Smooth muscle cell (in vitro differentiated cells): ENCODE measurements around the gene ZFP42. TPM values are rescaled to one million over a fixed set of nuclear protein-coding genes. Genes with fewer than 3 reads are reported as not detected.
"Not testable (repeated sequence)": the region's sequence is repeated elsewhere in the genome, so short reads cannot be mapped to it uniquely, and the experiment has no call there.

Source experiments
- DNase-seq: peaks from one replicate; lab custom pipeline; 2025; ENCODE audit not compliant: unreplicated experiment; lab: John Stamatoyannopoulos, UW
- H2AFZ ChIP-seq: fragments of 200-600 bp; sonication (generic); 2 replicates; pipeline ENCODE4 v1.6.0; 2016; ENCODE audit warnings: antibody characterized with exemption, low read depth, mild to moderate bottlenecking
- H3F3A ChIP-seq: fragments of 200-600 bp; sonication (generic); 2 replicates; pipeline ENCODE4 v1.6.0; 2017; ENCODE audit warnings: antibody characterized with exemption, low read depth
- H3K27ac ChIP-seq: fragments of 200-600 bp; sonication (generic); 2 replicates; pipeline ENCODE4 v1.5.1; 2016; ENCODE audit warnings: low read depth, mild to moderate bottlenecking
- H3K27me3 ChIP-seq: fragments of 200-600 bp; sonication (generic); 2 replicates; pipeline ENCODE4 v1.6.1; 2016; ENCODE audit warnings: low read depth, mild to moderate bottlenecking
- H3K36me3 ChIP-seq: fragments of 200-600 bp; sonication (generic); 2 replicates; pipeline ENCODE4 v1.5.1; 2016; ENCODE audit warnings: low read depth
- H3K4me1 ChIP-seq: fragments of 200-600 bp; sonication (generic); 2 replicates; pipeline ENCODE4 v1.5.1; 2016; ENCODE audit warnings: low read depth
- H3K4me2 ChIP-seq: fragments of 200-600 bp; sonication (generic); 2 replicates; pipeline ENCODE4 v1.6.0; 2016; ENCODE audit warnings: mild to moderate bottlenecking
- H3K4me3 ChIP-seq: fragments of 200-600 bp; sonication (generic); 2 replicates; pipeline ENCODE4 v1.5.1; 2016; ENCODE audit warnings: mild to moderate bottlenecking
- H3K79me2 ChIP-seq: fragments of 200-600 bp; sonication (generic); 2 replicates; pipeline ENCODE4 v1.6.0; 2016; ENCODE audit warnings: low read depth, mild to moderate bottlenecking
- H3K9ac ChIP-seq: fragments of 200-600 bp; sonication (generic); 2 replicates; pipeline ENCODE4 v1.6.0; 2016; ENCODE audit warnings: low read depth
- H3K9me3 ChIP-seq: fragments of 200-600 bp; sonication (generic); replicated peaks from 2 replicates; pipeline ENCODE4 v1.5.1; 2016; ENCODE audit warnings: low read depth
- H4K20me1 ChIP-seq: fragments of 200-600 bp; sonication (generic); 2 replicates; pipeline ENCODE4 v1.6.0; 2016; ENCODE audit warnings: low read depth
- CTCF ChIP-seq: fragments of 200-600 bp; sonication (generic); IDR thresholded peaks from 2 replicates; pipeline ENCODE4 v1.5.1; 2017; ENCODE audit warnings: borderline replicate concordance, mild to moderate bottlenecking, antibody characterized with exemption; ENCODE audit not compliant: insufficient read depth, poor library complexity, severe bottlenecking
- WGBS: methylation state at CpG from one replicate; pipeline ENCODE4 v1.1.7; 2016; ENCODE audit warnings: low lambda C conversion rate; 5-methylcytosine and 5-hydroxymethylcytosine counted together
- polyA plus RNA-seq: library from polyadenylated mRNA; unstranded; fragments of >200 nt; fragmentation: Nextera tagmentation; extraction: Ambion mirVana; gene quantifications from 2 replicates; pipeline ENCODE4 v1.2.1, GENCODE V29; 2016
- total RNA-seq: library from RNA; depleted of rRNA; stranded (reverse); fragments of >200 nt; gene quantifications from 2 replicates; pipeline ENCODE4 v1.2.3, GENCODE V29; 2014

The ZFP42 gene
- total and polyA plus RNA-seq, 2 experiments from 2014 or later, result 15.7 to 30.4 TPM

- Histone ChIP-seq H3K27me3 (peaks cover 8% of the 10 kb centered on the region), H3K79me2 (no peaks in the 10 kb centered on the region), H3K9me3 (no peaks in the 10 kb centered on the region), H3K36me3 (no peaks in the 10 kb centered on the region), H3F3A (no peaks in the 10 kb centered on the region), H3K27ac (no peak overlapping the region), H3K4me1 (peaks cover 7% of the 10 kb centered on the region), H3K9ac (no peak overlapping the region), H4K20me1 (no peaks in the 10 kb centered on the region), H3K4me2 (no peak overlapping the region), H2AFZ (no peak overlapping the region), H3K4me3 (no peak overlapping the region)
- TF ChIP-seq CTCF, result no peak
- no peak for DNase-seq
- 76% methylated on average over 12 of the region's 12 CpGs for WGBS
Observed at GRCh38 chr4:188037003-188037713, 41.6 kb downstream of the ZFP42 start.

DNA sequence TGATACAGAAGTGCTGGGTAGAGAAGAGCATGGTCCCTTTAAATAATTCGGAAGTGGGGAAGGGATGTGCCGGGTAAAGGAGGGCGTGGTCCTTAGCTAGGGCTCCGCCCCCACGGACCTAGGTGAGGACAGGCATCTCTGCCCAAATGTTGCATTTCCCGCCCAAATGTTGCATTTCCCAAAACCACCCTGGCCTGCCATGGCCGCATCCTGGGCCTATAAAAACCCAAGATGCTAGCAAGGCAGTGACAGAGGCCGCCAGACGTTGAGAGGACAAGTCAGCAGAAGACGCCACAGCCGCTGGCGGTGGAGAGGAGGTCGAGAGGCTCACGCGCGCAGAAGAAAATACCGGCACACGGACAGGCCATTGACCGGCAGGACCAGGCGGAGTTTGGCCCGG lies 46.1 kb downstream of the ZFP42 start:
- Histone ChIP-seq H3K27me3 (no peaks in the 10 kb centered on the region), H3K9ac (no peak overlapping the region), H3K9me3 (no peaks in the 10 kb centered on the region), H4K20me1 (no peaks in the 10 kb centered on the region), H3K79me2 (no peaks in the 10 kb centered on the region), H3K4me1 (no peaks in the 10 kb centered on the region), H3F3A (no peaks in the 10 kb centered on the region), H3K36me3 (no peaks in the 10 kb centered on the region), H2AFZ (no peak overlapping the region), H3K4me3 (no peak overlapping the region), H3K27ac (no peak overlapping the region), H3K4me2 (no peak overlapping the region)
- DNase-seq, result no peak
- TF ChIP-seq CTCF, result no peak
- WGBS, result 95% methylated on average over 21 of the region's 21 CpGs

- no peak overlapping the region for H3K4me2 ChIP-seq
- no peaks in the 10 kb centered on the region for H3F3A ChIP-seq
- H3K4me1 ChIP-seq, result no peaks in the 10 kb centered on the region
- H3K9me3 ChIP-seq, result no peaks in the 10 kb centered on the region
- no peak overlapping the region for H3K27ac ChIP-seq
- no peaks in the 10 kb centered on the region for H3K27me3 ChIP-seq
- H3K79me2 ChIP-seq, result no peaks in the 10 kb centered on the region
- no peaks in the 10 kb centered on the region for H4K20me1 ChIP-seq
- WGBS, result 93% methylated on average over 15 of the region's 15 CpGs
- no peak overlapping the region for H3K4me3 ChIP-seq
- TF ChIP-seq CTCF, result no peak
- no peak overlapping the region for H2AFZ ChIP-seq
- no peaks in the 10 kb centered on the region for H3K36me3 ChIP-seq
- no peak overlapping the region for H3K9ac ChIP-seq
- DNase-seq, result no peak
Observed at GRCh38 chr4:188042191-188042590, 46.6 kb downstream of the ZFP42 start.

- no peak overlapping the region for H3K27ac ChIP-seq
- TF ChIP-seq CTCF, result no peak
- H3K79me2 ChIP-seq, result no peaks in the 10 kb centered on the region
- H3K4me3 ChIP-seq, result no peak overlapping the region
- no peaks in the 10 kb centered on the region for H4K20me1 ChIP-seq
- WGBS, result 96% methylated on average over 4 of the region's 5 CpGs
- H2AFZ ChIP-seq, result no peak overlapping the region
- no peak overlapping the region for H3K9ac ChIP-seq
- H3K36me3 ChIP-seq, result no peaks in the 10 kb centered on the region
- H3K9me3 ChIP-seq, result no peaks in the 10 kb centered on the region
- no peaks in the 10 kb centered on the region for H3F3A ChIP-seq
- no peaks in the 10 kb centered on the region for H3K4me1 ChIP-seq
- no peaks in the 10 kb centered on the region for H3K27me3 ChIP-seq
- no peak overlapping the region for H3K4me2 ChIP-seq
- no peak for DNase-seq
Observed at GRCh38 chr4:188043154-188043553, 47.6 kb downstream of the ZFP42 start.

- H2AFZ ChIP-seq, H3K4me2 ChIP-seq, H3K36me3 ChIP-seq, H4K20me1 ChIP-seq, H3F3A ChIP-seq, H3K27ac ChIP-seq, H3K27me3 ChIP-seq, DNase-seq, H3K4me1 ChIP-seq, H3K9me3 ChIP-seq, H3K79me2 ChIP-seq, H3K4me3 ChIP-seq, H3K9ac ChIP-seq: not testable (repeated sequence)
- WGBS, result over 99% methylated on average over 10 of the region's 10 CpGs
Observed at GRCh38 chr4:188045461-188045860, 49.9 kb downstream of the ZFP42 start.
